Measurements from ENCODE around the gene UGGT1.

UGGT1 gene

DNA sequence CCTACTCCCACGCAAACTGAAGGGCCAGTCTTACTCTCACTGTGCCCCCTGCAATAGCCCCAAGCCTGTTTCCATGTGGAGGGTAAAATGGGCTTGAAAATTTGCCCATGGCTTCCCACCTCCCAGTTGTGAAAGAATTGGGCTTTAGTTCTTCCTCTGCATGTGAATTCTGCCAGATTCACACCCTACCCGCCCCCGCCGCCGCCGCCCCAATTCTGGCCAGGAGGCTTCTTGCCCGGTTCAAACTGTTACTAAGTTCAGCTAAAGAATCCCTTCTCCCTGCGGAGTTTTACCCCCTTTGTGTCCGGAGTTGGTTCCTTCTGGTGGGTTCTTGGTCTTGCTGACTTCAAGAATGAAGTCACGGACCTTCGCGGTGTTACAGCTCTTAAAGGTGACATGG lies 37.7 kb upstream of the UGGT1 start:
- Histone ChIP-seq H4K20me1 (ENCODE audit: low read depth, low read length) (no peaks in the 10 kb centered on the region), H3K9ac (ENCODE audit: low read length) (no peak overlapping the region), H3K27ac (ENCODE audit: low read depth, low read length) (no peak overlapping the region), H3K79me2 (ENCODE audit: insufficient read depth, low read length) (no peaks in the 10 kb centered on the region), H2AFZ (ENCODE audit: low read depth, low read length, severe bottlenecking) (no peak overlapping the region), H3K9me2 (replicated peaks; ENCODE audit: insufficient read depth, low read length) (no peaks in the 10 kb centered on the region), H3K4me3 (ENCODE audit: insufficient read depth, low read length, poor library complexity, severe bottlenecking) (no peak overlapping the region), H3K27me3 (ENCODE audit: low read length) (no peaks in the 10 kb centered on the region), H3F3A (ENCODE audit: insufficient read depth) (no peaks in the 10 kb centered on the region), H3K36me3 (ENCODE audit: low read length) (no peaks in the 10 kb centered on the region), H3K9me3 (ENCODE audit: insufficient read depth, low read length) (no peaks in the 10 kb centered on the region), H3K4me2 (ENCODE audit: low read depth, low read length, poor library complexity, severe bottlenecking) (no peak overlapping the region)
- TF ChIP-seq CTCF (IDR thresholded peaks at IDR 0.05; ENCODE audit: insufficient read depth, low read length, poor library complexity, severe bottlenecking) (no peak), EZH2phosphoT487 (conservative IDR thresholded peaks at IDR 0.05; ENCODE audit: low read length) (no peak)

DNA sequence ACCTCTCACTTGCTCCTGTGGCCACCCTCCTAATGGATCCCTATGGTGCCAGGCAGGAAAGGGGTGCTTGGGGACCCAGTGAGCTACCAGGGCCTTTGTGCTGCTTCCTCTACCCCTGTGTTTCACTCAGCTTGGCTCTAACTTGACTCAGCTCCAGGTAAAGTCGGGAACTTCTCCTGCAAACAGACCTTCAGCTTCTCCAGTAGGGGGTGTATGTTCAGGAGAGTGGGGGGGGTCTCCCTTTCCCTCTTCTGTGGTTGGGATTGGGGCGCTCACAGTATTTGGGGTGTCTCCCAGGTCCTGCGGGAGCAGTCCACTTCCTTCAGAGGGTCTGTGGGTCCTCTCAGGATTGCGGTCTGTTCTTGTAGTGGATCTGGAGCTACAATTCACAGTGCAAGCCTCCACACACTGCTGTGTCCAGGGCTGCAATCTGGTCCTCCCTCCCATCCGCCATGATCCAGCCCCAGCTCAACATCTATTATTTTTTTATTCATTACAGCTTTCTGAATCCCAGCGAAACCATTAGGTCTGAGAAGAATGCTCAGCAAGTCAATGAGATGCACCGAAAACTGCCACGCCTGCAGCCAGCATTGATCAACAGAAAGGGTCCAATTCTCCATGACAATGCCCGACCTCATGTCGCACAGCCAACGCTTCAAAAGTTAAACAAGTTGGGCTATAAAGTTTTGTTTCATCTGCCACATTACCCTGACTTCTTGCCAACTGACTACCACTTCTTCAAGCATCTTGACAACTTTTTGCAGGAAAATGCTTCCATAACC lies 36.7 kb upstream of the UGGT1 start:
- Histone ChIP-seq H4K20me1 (ENCODE audit: low read depth, low read length) (no peaks in the 10 kb centered on the region), H3K36me3 (ENCODE audit: low read length) (no peaks in the 10 kb centered on the region), H3K27me3 (ENCODE audit: low read length) (no peaks in the 10 kb centered on the region), H3F3A (ENCODE audit: insufficient read depth) (no peaks in the 10 kb centered on the region), H3K79me2 (ENCODE audit: insufficient read depth, low read length) (no peaks in the 10 kb centered on the region), H3K27ac (ENCODE audit: low read depth, low read length) (no peak overlapping the region), H3K9me3 (ENCODE audit: insufficient read depth, low read length) (no peaks in the 10 kb centered on the region), H3K4me2 (ENCODE audit: low read depth, low read length, poor library complexity, severe bottlenecking) (no peak overlapping the region), H3K9ac (ENCODE audit: low read length) (no peak overlapping the region), H3K4me3 (ENCODE audit: insufficient read depth, low read length, poor library complexity, severe bottlenecking) (no peak overlapping the region), H2AFZ (ENCODE audit: low read depth, low read length, severe bottlenecking) (no peak overlapping the region), H3K9me2 (replicated peaks; ENCODE audit: insufficient read depth, low read length) (no peaks in the 10 kb centered on the region)
- TF ChIP-seq EZH2phosphoT487 (conservative IDR thresholded peaks at IDR 0.05; ENCODE audit: low read length) (no peak), CTCF (IDR thresholded peaks at IDR 0.05; ENCODE audit: insufficient read depth, low read length, poor library complexity, severe bottlenecking) (no peak)

DNA sequence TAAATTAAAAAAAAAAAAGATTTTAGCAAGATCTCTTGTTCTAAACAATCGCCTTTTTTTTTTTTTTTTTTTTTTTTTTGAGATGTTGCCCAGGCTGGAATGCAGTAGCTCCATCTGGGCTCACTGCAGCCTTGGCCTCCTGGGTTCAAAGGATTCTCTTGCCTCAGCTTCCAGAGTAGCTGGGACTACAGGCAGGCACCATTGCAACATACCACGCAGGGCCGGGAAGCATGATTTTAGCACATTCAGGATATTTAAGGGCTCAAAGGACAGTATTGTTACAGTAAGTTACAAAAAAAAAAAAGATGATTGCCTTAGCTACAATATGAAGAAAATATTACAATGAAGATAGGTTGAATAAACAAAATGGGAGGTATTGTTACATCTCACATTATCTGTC lies 33.7 kb upstream of the UGGT1 start:
- H3K9ac ChIP-seq (ENCODE audit: low read length), result no peak overlapping the region
- no peak overlapping the region for H2AFZ ChIP-seq (ENCODE audit: low read depth, low read length, severe bottlenecking)
- H3K36me3 ChIP-seq (ENCODE audit: low read length), result no peaks in the 10 kb centered on the region
- no peak overlapping the region for H3K4me2 ChIP-seq (ENCODE audit: low read depth, low read length, poor library complexity, severe bottlenecking)
- no peak overlapping the region for H3K4me3 ChIP-seq (ENCODE audit: insufficient read depth, low read length, poor library complexity, severe bottlenecking)
- no peak for TF ChIP-seq CTCF (IDR thresholded peaks at IDR 0.05; ENCODE audit: insufficient read depth, low read length, poor library complexity, severe bottlenecking)
- TF ChIP-seq EZH2phosphoT487 (conservative IDR thresholded peaks at IDR 0.05; ENCODE audit: low read length), result no peak
- H3K9me2 ChIP-seq (replicated peaks; ENCODE audit: insufficient read depth, low read length), result no peaks in the 10 kb centered on the region
- H3K27me3 ChIP-seq (ENCODE audit: low read length), result no peaks in the 10 kb centered on the region
- H3K9me3 ChIP-seq (ENCODE audit: insufficient read depth, low read length), result no peaks in the 10 kb centered on the region
- H3K27ac ChIP-seq (ENCODE audit: low read depth, low read length), result no peak overlapping the region
- no peaks in the 10 kb centered on the region for H3F3A ChIP-seq (ENCODE audit: insufficient read depth)
- no peaks in the 10 kb centered on the region for H3K79me2 ChIP-seq (ENCODE audit: insufficient read depth, low read length)
- no peaks in the 10 kb centered on the region for H4K20me1 ChIP-seq (ENCODE audit: low read depth, low read length)

All from SU-DHL-6 (cell line).